Measurements from ENCODE around the gene SETD1B.
A peak's percentile ranks its signal among the peaks of the same experiment; 100 is the strongest.

The SETD1B gene

GRCh38 chr12:121805171-121806008 lies 1.6 kb downstream of the SETD1B start:
- DNase-seq (ENCODE audit: extremely low read depth, low read depth): no peak
- peak overlapping the region; percentile 63 for H3K4me3 ChIP-seq (replicated peaks; ENCODE audit: low read depth, low read length)
- no peak for TF ChIP-seq CTCF (IDR thresholded peaks at IDR 0.05; ENCODE audit: low read depth, low read length, missing control alignments)

DNA sequence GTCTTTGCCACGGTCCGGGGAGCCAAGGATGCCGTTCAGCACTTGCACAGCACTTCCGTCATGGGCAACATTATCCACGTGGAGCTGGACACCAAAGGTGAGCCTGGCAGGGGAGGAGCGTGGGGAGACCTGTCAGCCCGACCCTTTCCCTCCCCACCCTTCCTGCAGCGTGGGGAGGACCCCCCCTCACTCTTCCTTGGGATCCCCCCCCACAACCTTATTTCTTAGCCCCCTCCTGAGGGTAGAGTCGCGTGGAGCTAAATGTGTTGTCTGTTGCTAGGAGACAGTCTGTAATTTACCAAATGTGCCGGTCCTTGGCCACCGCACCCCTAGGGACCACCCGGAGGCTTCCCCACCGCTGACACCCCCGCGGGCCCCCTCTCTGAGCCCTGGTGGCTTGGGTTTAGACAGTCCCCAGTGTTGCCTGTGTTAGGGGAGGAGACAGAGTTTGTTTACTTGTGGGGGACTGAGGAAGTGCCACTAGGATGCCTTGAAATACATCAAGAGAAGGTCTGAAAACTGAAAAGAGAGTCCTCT lies 2.3 kb downstream of the SETD1B start:
- TF ChIP-seq CTCF (IDR thresholded peaks at IDR 0.05; ENCODE audit: low read depth, low read length, missing control alignments): no peak
- peak overlapping the region; percentile 63 for H3K4me3 ChIP-seq (replicated peaks; ENCODE audit: low read depth, low read length)
- DNase-seq (ENCODE audit: extremely low read depth, low read depth): no peak

GRCh38 chr12:121806546-121807423 lies 3.0 kb downstream of the SETD1B start:
- no peak for TF ChIP-seq CTCF (IDR thresholded peaks at IDR 0.05; ENCODE audit: low read depth, low read length, missing control alignments)
- DNase-seq (ENCODE audit: extremely low read depth, low read depth): no peak
- peak overlapping the region; percentile 63 for H3K4me3 ChIP-seq (replicated peaks; ENCODE audit: low read depth, low read length)

DNA sequence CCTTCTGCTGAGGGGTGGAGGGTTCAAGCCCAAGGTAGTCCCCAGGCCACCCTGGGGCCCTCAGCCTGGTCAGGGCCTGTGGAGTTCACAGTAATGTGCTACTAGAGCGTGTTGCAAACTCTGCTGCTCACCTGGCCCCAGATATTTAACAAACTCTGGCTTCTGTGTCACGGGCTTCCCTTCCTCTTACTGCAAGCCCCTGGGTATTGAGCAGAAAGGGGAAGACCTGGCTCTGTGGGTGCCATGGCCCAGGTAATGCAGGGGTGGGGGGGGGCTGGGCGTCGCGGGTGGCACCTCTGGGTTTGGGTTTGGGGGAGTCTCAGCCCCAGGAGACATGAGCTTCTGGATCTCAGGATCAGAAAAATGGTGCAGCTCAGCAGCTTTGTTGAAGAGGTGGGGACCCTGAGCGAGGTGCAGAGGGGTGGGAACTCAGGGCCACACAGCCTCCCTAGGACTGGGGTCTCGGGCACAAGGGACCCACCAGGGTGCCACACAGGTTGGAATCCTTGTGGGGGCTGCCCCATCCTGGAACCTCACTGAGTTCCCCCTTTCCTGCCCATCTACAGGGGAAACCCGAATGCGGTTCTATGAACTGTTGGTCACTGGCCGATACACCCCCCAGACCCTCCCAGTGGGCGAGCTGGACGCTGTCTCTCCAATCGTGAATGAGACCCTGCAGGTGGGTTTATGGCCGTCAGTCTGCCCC lies 4.0 kb downstream of the SETD1B start:
- no peak overlapping the region for H3K4me3 ChIP-seq (replicated peaks; ENCODE audit: low read depth, low read length)
- TF ChIP-seq CTCF (IDR thresholded peaks at IDR 0.05; ENCODE audit: low read depth, low read length, missing control alignments): no peak
- no peak for DNase-seq (ENCODE audit: extremely low read depth, low read depth)

- no peak for TF ChIP-seq CTCF (IDR thresholded peaks at IDR 0.05; ENCODE audit: low read depth, low read length, missing control alignments)
- H3K4me3 ChIP-seq (replicated peaks; ENCODE audit: low read depth, low read length): no peak overlapping the region
- no peak for DNase-seq (ENCODE audit: extremely low read depth, low read depth)
Measured at GRCh38 chr12:121808623-121809022, 4.8 kb downstream of the SETD1B start.

DNA sequence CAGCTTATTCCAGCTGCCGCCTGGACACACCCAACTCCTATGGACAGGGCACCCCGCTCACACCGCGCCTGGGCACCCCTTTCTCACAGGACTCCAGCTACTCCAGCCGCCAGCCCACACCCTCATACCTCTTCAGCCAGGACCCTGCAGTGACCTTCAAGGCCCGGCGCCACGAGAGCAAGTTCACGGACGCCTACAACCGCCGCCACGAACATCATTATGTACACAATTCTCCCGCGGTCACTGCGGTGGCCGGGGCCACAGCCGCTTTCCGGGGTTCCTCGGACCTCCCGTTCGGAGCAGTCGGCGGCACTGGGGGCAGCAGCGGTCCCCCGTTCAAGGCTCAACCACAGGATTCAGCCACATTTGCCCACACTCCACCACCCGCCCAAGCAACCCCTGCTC lies 5.9 kb downstream of the SETD1B start:
- TF ChIP-seq CTCF (IDR thresholded peaks at IDR 0.05; ENCODE audit: low read depth, low read length, missing control alignments): no peak
- DNase-seq (ENCODE audit: extremely low read depth, low read depth): no peak
- no peak overlapping the region for H3K4me3 ChIP-seq (replicated peaks; ENCODE audit: low read depth, low read length)

All from HFF-Myc (cell line).